ENCODE measurements around the gene JAK2. TPM values are rescaled to one million over a fixed set of nuclear protein-coding genes. Genes with fewer than 3 reads are reported as not detected.
A peak's percentile ranks its signal among the peaks of the same experiment; 100 is the strongest.

JAK2 gene
- total and polyA plus RNA-seq, 2 of the 4 experiments (the other 2 are of a cell fraction): 2.3 to 6.1 TPM

DNA sequence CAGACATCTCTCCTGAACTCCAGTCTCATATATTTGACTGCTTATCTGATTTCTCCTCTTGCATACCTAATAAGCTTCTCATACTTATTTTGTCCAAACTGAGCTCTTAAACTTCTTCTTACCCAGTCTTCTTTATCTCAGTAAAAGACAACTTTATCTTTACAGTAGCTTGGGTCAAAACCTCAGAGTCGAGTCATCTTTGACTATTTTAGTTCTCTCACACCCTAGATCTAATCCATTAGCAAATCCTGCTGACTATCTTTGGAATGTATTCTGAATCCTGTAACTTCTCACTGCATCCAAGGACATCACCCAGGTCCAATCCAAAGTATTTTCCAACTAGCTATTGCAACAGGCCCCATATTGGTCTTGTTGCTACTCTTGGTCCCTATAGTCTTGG is 11.8 kb upstream of the JAK2 start:
- intact Hi-C loops (cut with micrococcal nuclease): no loop called here
- no peaks in the 10 kb centered on the region for H3K9me1 ChIP-seq (ENCODE audit: insufficient read depth, low read length)

More for the DNA sequence above, 11.8 kb upstream of the JAK2 start:
- no peak overlapping the region for H2AFZ ChIP-seq (replicated peaks; ENCODE audit: low read length, poor library complexity)
- ChIA-PET CTCF (no interaction called here), POLR2A (ENCODE audit: unreplicated experiment) (no interaction called here)
- no TSS peak for BruUV-seq (replicated peaks)
- in situ Hi-C loops (cut with MboI; ENCODE audit: low sequenced_read_pairs): no loop called here
- no peak overlapping the region for H2AK5ac ChIP-seq (ENCODE audit: low read depth, low read length)
- no peak overlapping the region for H3K27ac ChIP-seq (ENCODE audit: insufficient read depth, low read length)
- no peak overlapping the region for H3K14ac ChIP-seq (replicated peaks; ENCODE audit: low read depth, low read length)
- no peaks in the 10 kb centered on the region for H3K4me1 ChIP-seq (ENCODE audit: control insufficient read depth, insufficient read depth, low read length)
- no peak overlapping the region for H4K91ac ChIP-seq (ENCODE audit: insufficient read depth, low read depth, low read length)
- no CpG with 5 or more reads among the region's 1 CpG for WGBS, 2 experiments (ENCODE audit: extremely low coverage in 2 of 2, insufficient read length in 1 of 2)
- H3K9ac ChIP-seq (ENCODE audit: low read depth, low read length): no peak overlapping the region
- no peaks in the 10 kb centered on the region for H3K9me3 ChIP-seq (ENCODE audit: control insufficient read depth, insufficient read depth, low read length)
- peak; percentile 21; the same call in 1 of the 2 replicates for ATAC-seq (ENCODE audit: low read depth)
- no peak overlapping the region for H3K23ac ChIP-seq (ENCODE audit: low read depth, low read length)
- no peaks in the 10 kb centered on the region for H3K36me3 ChIP-seq (ENCODE audit: control insufficient read depth, insufficient read depth, low read length)
- peak; percentile 10 for DNase-seq
- no peak overlapping the region for H3K56ac ChIP-seq (ENCODE audit: extremely low read depth, insufficient read depth, low read length)
- no peak overlapping the region for H2AK9ac ChIP-seq (replicated peaks; ENCODE audit: low read depth, low read length, poor library complexity)
- no peak overlapping the region for H3K4ac ChIP-seq (ENCODE audit: low read depth, low read length)
- no peak overlapping the region for H2BK5ac ChIP-seq (ENCODE audit: low read depth, low read length, poor library complexity, severe bottlenecking)
- dilution Hi-C loops (cut with HindIII; ENCODE audit: low sequenced_read_pairs, unreplicated experiment): no loop called here
- no peak overlapping the region for H3K18ac ChIP-seq (ENCODE audit: low read depth, low read length)
- H3K79me1 ChIP-seq (ENCODE audit: low read depth in 1 of 2, low read length in 2 of 2): no peaks in the 10 kb centered on the region
- no peak overlapping the region for H3K4me3 ChIP-seq (ENCODE audit: insufficient read depth, low read depth, low read length)
- no peak overlapping the region for H2BK20ac ChIP-seq (ENCODE audit: low read depth, low read length)
- no peaks in the 10 kb centered on the region for H4K20me1 ChIP-seq (ENCODE audit: insufficient read depth, low read length)
- no peak overlapping the region for H4K5ac ChIP-seq (ENCODE audit: low read depth, low read length)
- no peak overlapping the region for H2BK15ac ChIP-seq (ENCODE audit: low read depth, low read length)
- H2BK120ac ChIP-seq (ENCODE audit: low read depth, low read length): no peak overlapping the region
- H4K8ac ChIP-seq (ENCODE audit: low read depth in 2 of 2, low read length in 2 of 2): no peak overlapping the region
- no peak overlapping the region for H3K4me2 ChIP-seq (ENCODE audit: low read depth, low read length)
- TF ChIP-seq RFX5 (IDR thresholded peaks at IDR 0.05; ENCODE audit: low read depth, low read length): no peak
- TF ChIP-seq POLR2A (IDR thresholded peaks at IDR 0.05; ENCODE audit: low read depth, low read length): no peak
- TF ChIP-seq MAFK (IDR thresholded peaks at IDR 0.05; ENCODE audit: low read depth, low read length): no peak
- TF ChIP-seq CEBPB (IDR thresholded peaks at IDR 0.05; ENCODE audit: low read depth, low read length): no peak
- no peak for TF ChIP-seq MXI1 (IDR thresholded peaks at IDR 0.05; ENCODE audit: borderline replicate concordance, low read depth, low read length)
- no peak for TF ChIP-seq FOS (IDR thresholded peaks at IDR 0.05; ENCODE audit: low read depth, low read length)
- H3K27me3 ChIP-seq (ENCODE audit: control insufficient read depth, insufficient read depth, low read length): peaks cover 6% of the 10 kb centered on the region
